Hepatic stellate cell (primary cell): ENCODE data around the gene ABHD10.

Source experiments
- DNase-seq: peaks from one replicate; pipeline ENCODE4 v3.0.0; 2011; ENCODE audit warnings: low spot score

Gene ABHD10

DNA sequence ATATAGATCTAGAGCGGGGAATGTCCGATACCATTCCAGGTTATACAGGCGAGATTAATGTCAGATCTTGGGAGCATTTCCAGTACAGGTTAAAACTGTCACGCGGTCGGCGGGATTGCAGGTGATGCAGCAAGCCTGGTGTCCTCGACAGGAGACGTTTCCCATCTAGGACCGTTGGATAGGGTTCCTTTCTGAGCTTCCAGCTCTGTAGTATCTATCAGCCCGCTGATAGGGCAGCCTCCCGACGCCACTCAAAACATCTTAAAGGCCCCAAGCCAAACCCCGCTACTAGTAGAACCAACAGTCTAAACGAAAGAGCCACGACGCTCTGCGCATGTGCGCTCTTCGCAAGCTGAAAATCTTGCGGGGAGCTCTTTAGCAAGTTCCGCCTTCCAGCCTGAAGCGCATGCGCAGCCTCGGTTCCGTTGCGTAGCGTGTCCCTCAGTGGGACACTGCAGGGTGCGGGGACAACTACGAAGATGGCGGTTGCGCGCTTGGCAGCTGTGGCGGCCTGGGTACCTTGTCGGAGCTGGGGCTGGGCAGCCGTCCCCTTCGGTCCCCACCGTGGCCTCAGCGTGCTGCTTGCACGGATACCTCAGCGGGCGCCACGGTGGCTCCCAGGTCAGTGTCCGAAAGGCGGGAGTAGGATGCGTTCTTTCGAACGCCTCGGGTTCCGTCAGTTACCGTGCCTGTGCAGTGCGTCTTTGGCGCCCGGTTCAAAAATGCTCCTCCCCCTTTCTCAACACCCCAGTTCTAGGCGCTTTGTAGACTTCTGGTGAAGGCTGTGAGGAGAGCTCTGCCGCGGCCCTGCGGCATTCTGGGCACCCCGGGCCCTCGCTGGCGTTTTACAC lies at the start of gene ABHD10:
Gene ABHD10, plus strand, starts transcription at position 444 of the 851 bp plus-strand sequence. Its CDS starts 36 bp downstream, at position 480.
- DNase-seq, result peak; percentile 87

DNA sequence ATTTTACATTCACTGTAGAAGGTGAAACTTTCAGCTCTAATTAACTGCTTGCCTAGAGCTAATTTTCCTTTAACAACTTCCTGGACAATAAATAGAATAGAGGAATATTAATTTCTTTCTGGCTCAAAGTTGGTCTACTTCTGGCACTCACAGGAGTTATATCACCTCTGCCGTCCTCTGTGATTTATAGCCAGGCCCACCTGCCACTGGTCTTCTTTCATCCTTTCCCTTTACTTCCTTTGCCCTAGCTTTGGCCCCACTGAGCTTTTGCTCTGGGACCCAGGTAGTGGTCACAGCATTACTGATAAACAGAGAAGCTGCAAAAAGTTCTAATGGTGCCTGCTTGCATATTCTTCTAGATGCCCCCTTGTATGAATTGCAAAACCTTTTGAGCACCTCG lies 49.3 kb upstream of the ABHD10 start:
- DNase-seq, result no peak

- no peak for DNase-seq
These were observed 45.9 kb upstream of the ABHD10 start for GRCh38 chr3:111932946-111933345.

GRCh38 chr3:111936191-111936841 lies 42.5 kb upstream of the ABHD10 start:
- peak; percentile 53 for DNase-seq

DNA sequence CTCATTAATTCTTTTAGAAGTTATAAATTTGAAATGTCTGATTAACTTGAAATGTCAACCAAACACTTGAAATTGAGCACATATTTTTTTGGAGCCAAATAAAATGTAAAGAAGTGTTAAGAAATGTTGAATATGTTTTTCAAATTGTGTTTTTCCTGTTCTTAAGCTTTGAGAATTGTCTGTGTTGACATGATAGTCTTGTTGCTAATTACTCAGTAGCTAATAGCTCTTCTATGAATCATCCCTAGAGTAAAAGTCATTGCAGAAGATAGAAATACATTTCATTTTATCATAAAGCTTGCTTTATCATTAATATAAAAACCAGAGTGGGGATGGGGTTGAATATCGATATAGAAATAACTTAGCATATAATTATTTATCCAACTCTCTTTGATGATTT lies 41.9 kb upstream of the ABHD10 start:
- DNase-seq, result no peak

- no peak for DNase-seq
These were observed 41.0 kb upstream of the ABHD10 start for GRCh38 chr3:111937871-111938270.

- no peak for DNase-seq
These were observed 39.0 kb upstream of the ABHD10 start for GRCh38 chr3:111939873-111940272.

DNA sequence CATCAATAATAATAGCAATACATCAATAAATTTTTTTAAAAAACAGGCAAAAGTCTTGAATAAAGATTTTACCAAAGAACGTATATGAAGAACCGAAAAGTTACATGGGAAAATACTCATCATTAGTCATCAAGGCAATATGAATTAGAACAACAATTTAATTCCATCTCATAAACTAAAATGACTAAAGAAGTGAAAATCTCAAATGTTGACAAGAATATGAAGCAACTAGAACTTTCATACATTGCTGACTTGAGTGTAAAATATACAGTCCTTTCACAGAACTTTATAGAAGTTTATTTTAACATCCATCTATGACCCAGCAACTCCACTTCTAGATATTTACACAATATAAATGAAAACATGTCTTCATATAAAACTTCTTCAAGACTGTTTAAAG lies 35.3 kb upstream of the ABHD10 start:
- no peak for DNase-seq

- DNase-seq, result no peak
These were observed 34.5 kb upstream of the ABHD10 start for GRCh38 chr3:111944372-111944771.

GRCh38 chr3:111947231-111947630 lies 31.6 kb upstream of the ABHD10 start:
- no peak for DNase-seq

DNA sequence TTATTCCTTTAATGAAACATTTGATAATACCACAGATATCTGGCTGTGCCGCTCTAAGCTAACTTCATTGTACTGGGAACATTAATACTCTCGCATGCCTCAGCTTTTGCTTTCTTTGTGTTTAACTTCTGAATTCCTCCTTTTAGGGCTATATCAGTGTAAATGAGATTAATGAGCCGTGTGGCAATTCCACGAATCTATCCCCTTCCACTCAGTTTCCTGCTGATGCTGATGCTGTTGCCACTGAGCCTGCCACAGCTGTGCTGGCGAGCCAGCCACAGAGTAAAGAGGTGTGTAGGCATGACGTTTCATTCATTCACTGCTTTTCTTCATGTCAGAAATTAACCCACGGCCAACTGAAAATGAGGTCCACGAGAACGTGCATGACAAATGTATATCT lies 30.0 kb upstream of the ABHD10 start:
- DNase-seq, result no peak

DNA sequence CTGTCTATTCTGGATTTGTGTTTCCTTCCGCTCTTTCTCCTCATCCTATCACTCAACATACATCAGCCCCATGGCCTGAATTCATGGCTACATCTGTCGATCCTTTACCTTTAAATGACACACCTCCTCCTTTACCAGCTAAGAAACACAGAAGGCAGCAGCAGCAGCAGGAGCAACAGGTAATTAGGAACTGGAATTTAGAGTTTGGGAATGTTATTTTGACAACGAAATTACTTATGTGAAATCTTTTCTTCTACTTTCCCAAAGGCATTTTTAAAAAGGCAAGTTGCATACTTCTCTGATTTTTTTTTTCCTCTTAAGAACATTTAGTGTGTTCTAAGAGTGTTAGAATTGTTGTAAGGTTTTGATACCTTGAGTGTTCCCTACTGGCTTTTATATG lies 29.1 kb upstream of the ABHD10 start:
- DNase-seq, result no peak

- no peak for DNase-seq
These were observed 27.8 kb upstream of the ABHD10 start for GRCh38 chr3:111951032-111951431.

DNA sequence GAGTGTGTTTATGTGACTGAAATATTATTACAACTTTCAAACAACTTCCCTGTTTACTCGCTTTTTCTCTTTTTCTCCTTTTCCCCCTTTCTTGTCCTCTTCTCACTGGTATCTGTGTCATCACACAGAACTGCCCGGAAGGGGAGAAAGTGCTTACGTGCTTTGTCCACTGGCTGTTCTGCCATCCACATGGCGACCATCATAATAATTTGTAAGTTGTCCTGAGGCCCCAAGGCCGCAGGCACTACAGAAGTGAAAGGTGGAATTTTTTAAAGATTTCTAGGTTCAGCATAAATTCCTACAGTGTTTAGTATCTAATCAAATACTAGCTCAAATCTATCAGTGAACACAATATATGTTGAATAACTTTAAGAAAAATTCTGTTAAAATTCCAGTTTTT lies 26.7 kb upstream of the ABHD10 start:
- no peak for DNase-seq

DNA sequence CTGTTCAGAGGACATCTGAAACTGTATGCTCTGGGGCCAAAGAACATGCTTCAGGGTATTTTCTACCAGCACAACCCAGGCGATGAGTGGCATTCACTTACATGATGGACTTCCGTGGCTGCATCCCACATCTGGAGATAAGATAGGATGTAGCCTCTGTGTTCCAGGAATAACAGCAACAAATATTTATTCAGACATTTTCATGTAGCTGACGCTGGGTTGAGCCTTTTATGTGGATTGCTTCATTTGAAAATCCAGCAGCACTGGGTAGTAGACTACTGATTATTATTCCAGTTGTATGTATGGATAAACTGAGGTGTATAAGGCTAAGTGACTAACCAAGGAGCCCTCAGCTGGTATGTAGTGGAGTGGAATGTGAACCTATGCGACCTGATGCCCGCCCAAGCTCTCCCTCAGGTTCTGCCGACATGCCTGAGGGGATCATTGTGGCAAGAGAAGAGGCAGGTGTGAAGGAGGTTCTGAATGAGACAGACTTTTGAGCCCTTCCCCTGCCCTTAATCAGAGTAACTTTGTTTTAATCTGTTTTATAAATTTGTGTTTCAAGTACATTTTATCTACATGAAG lies 25.9 kb upstream of the ABHD10 start:
- DNase-seq, result no peak

- DNase-seq, result no peak
These were observed 24.4 kb upstream of the ABHD10 start for GRCh38 chr3:111954228-111954990.

GRCh38 chr3:111955876-111956275 lies 22.9 kb upstream of the ABHD10 start:
- DNase-seq, result no peak

GRCh38 chr3:111956449-111956848 lies 22.4 kb upstream of the ABHD10 start:
- no peak for DNase-seq

DNA sequence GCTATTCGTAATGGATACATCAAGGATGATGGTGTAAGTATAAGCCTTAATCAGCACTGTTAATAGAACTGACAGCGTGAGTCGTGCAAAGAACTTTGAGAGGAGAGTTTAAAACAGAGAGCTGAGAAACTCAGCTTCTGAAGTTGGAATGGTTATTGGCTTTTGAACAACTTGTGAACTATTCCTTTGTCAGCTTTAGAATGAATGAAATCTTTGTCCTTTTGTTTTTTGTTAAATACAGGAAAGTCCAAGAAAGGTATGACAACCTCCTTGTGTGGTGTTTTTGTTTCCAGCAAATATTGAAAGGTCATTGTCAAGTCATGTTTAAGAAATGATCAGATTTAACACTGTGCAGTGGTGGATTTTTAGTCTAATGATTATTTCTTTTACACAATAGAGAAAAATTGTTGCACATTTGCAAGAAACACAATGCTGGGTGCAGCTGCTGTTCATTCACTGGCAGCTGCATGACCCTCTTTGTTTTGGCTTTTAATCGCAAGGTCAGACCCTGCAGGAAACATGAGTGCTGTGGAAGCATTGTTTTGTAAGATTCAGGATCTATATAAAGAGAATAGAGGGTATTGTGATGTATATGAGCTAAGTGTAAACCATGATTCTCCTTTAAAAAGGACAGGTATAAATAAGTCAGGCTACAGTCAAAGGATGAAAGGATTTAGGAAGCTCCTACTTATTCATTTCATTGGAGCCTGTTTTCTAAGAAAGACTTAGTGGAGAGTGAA lies 21.7 kb upstream of the ABHD10 start:
- no peak for DNase-seq

DNA sequence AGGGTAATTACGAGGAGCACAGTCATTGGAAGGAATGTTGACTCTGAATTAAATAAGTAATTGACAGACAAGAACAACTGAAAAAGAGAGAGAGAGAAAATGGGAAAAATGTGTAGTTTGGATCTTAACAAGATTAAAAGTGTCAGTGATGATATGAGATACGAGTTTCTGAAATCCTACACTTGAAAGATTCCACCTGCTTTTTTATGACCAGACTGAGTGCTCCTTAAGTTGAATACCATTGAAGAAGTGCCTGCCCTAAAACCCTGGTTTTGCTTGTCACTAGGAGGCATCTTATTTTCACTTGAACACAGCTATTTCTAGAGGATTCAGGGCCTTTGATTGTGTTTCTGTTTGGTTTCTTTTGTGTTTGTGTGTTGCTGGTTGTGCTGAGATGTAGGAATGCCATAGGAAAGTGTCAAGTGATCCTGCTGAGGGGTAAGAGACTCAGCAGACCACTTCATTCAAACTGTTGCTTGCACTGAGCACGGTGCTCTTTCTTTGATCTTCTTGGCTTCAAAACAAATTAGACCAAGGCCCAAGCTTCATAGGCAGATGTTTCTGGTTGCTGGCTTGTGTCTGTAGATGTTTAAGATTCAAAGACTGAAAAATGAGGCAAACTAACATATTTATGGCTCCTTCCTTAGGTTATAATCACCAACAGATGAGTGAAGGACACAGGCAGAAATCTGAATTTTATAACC lies 17.2 kb upstream of the ABHD10 start:
- DNase-seq, result no peak

DNA sequence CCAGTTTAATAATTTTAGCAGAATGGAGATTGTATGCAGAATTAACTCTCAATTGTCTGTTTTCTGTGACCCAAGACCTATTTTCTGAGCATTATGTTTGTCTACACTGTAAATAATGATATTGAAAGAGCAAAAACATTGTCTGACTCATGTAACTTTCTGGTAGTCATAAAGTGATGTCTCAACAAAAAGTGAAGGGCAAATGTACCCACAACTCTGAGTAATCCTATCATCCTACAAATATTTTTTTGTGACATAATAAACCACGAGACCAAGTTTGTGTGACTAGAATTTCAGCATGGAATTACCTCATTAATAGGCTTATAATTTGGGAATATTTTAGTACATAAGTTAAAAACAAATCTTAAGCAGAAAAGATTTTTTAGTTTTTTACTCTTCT lies 15.4 kb upstream of the ABHD10 start:
- DNase-seq, result peak; percentile 13
